Activated CD4-positive, alpha-beta memory T cell treated with anti-CD3 and anti-CD28 coated beads for 36 hours (primary cell): Measurements from ENCODE around the gene TSPAN10. TPM values are rescaled to one million over a fixed set of nuclear protein-coding genes. Genes with fewer than 3 reads are reported as not detected.

Experiments
- CTCF ChIA-PET: fragments of 350-600 bp; sonication (Branson Sonifier 250); formaldehyde crosslinking; loops from one replicate; lab custom pipeline; 2021; ENCODE audit warnings: antibody characterized with exemption, inconsistent platforms; lab: Charles Lee
- POLR2A ChIA-PET: fragments of 350-600 bp; sonication (Branson Sonifier 250); formaldehyde crosslinking; loops from one replicate; lab custom pipeline; 2021; ENCODE audit warnings: antibody characterized with exemption; lab: Charles Lee
- DNase-seq: peaks from one replicate; pipeline ENCODE4 v3.0.0-alpha.2; 2020
- H3K27ac Mint-ChIP-seq: one replicate; pipeline ENCODE4 v1.8.0; 2021; ENCODE audit warnings: mixed read lengths
- H3K27me3 Mint-ChIP-seq: one replicate; pipeline ENCODE4 v1.8.0; 2021; ENCODE audit warnings: mixed read lengths
- H3K36me3 Mint-ChIP-seq: one replicate; pipeline ENCODE4 v1.8.0; 2021; ENCODE audit warnings: mixed read lengths
- H3K4me1 Mint-ChIP-seq: one replicate; pipeline ENCODE4 v1.8.0; 2021; ENCODE audit warnings: low read depth, mixed read lengths
- H3K4me3 Mint-ChIP-seq: one replicate; pipeline ENCODE4 v1.8.0; 2021; ENCODE audit warnings: mild to moderate bottlenecking, mixed read lengths
- H3K9me3 Mint-ChIP-seq: one replicate; pipeline ENCODE4 v1.8.0; 2021; ENCODE audit warnings: mixed read lengths
- intact Hi-C: fragments of 100-400 bp; cut with micrococcal nuclease; formaldehyde crosslinking; loops from one replicate; pipeline ENCODE4 v1.15.1; 2023
- total RNA-seq, 2 experiments: library from RNA; stranded (reverse); gene quantifications; one replicate each; pipeline ENCODE4 v1.2.3, GENCODE V29; 2021

The TSPAN10 gene
- total RNA-seq, result under 1 TPM; 0.36 to 0.45 TPM

DNA sequence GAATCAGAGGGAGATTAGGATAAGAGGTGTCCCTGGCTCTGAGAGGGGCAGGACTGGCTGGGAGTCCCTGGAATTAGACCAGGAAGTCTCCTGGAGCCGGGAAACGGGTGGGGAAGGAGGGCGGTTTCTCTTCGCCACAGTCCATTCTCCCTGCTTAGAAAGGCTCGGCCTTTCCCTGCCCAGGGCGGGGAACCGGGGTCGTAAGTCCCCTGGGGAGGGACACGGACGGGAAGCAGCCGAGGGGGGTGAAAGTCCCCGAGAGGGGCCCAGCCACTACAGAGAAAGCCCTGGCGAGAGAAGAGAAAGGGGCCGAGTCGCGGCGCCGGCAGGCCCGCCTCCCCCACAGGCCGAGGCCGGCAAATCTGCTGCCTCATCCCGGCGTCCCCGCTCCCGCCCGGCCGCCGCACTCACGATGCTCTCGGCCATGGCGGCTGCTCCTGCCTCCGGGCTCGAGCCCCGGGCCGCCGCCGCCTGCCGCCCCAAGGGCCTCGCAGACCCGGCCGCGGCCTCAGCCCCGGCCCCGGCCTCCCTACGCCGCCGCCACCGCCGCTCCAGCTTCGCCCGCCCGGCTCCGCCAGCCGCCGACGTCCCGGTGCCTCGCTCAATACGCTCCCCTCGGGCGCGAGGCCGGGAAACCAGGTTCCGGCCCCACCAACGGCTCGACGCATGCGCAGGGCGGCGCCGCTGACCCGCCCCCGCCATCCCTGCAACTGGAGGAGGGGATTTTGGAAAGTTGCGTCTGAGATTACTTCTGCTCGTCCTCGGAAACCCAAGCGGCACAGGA lies at the start of gene TSPAN10, which contains the start of gene NPLOC4:
TSS of gene TSPAN10 (plus strand) at position 692 of the 784 bp plus-strand sequence. CDS start 5,217 bp downstream, outside the sequence.
TSS of gene NPLOC4 (minus strand) at position 608 of the 784 bp plus-strand sequence. CDS start at position 426, 182 bp downstream.
- H3K9me3 Mint-ChIP-seq, result no peaks in the 10 kb centered on the region
- ChIA-PET CTCF (interaction anchor here (0.9 kb wide), 1 partner anchor 384 kb away, joined by 3 read pairs; no protein-coding TSS in a partner anchor), POLR2A (interaction anchor here (0.6 to 1.3 kb wide), 4 partner anchors 29 to 128 kb away, joined by 4 to 8 read pairs (median 4); partner anchors contain the start of genes ARL16, CCDC137, HGS and OXLD1)
- peaks cover 27% of the 10 kb centered on the region for H3K4me1 Mint-ChIP-seq
- peak; percentile 88 for DNase-seq
- intact Hi-C loops, result loop anchor here (2.0 kb wide), 1 partner anchor 28 kb away; no protein-coding TSS in a partner anchor
- no peaks in the 10 kb centered on the region for H3K27me3 Mint-ChIP-seq
- H3K36me3 Mint-ChIP-seq, result peaks cover 6% of the 10 kb centered on the region
- H3K27ac Mint-ChIP-seq, result peak within 1 kb of the TSS; percentile 82
- H3K4me3 Mint-ChIP-seq, result peak within 1 kb of the TSS; percentile 95

DNA sequence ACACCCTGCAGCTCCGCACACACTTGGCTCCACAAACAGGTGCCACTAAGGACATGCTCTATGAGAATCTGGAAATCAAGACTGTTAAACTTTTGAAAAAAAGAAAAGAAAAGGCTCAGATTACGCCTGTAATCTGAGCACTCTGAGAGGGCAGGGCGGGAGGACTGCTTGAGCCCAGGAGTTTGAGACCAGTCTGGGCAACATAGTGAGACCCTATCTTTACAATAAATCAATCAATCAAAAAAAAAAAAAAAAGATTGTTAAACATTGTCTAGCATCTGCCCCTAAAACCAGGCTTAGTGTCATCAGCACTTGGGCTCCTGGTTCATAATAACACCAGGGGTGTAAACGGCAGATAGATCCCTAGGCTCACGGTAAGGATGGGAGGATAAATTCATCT lies 47.4 kb upstream of the TSPAN10 start:
- H3K27ac Mint-ChIP-seq, result no peak overlapping the region
- no peak for DNase-seq
- CTCF ChIA-PET, result interaction anchor here (4.7 kb wide), 1 partner anchor 12 kb away, joined by 13 read pairs; no protein-coding TSS in a partner anchor

DNA sequence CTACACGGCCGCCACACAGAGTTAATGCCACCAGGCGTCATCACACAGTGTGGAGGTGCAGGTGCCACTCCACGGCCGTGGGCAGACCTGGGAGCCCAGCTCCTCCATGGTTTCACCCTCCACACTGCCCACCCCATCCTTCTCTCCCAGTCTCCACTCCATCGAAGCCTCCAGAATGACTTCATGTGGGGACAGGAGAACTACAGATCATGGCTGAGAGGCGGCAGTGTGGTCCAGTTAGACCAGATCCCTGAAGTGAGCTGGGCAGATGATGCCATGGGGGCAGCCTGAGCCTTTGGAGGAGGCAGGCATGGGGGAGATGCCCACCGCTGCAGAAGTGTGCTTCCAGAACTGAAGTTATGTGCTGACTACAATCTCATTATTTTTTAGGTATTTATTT lies 46.9 kb upstream of the TSPAN10 start:
- Mint-ChIP-seq H3K4me1 (no peaks in the 10 kb centered on the region), H3K9me3 (no peaks in the 10 kb centered on the region), H3K27ac (no peak overlapping the region), H3K4me3 (no peak overlapping the region), H3K27me3 (no peaks in the 10 kb centered on the region), H3K36me3 (peaks cover 56% of the 10 kb centered on the region)
- ChIA-PET POLR2A (no interaction called here), CTCF (interaction anchor here (4.7 kb wide), 1 partner anchor 11 kb away, joined by 13 read pairs; no protein-coding TSS in a partner anchor)
- no peak for DNase-seq
- intact Hi-C loops, result no loop called here

More for the DNA sequence above, 47.4 kb upstream of the TSPAN10 start:
- Mint-ChIP-seq H3K9me3 (no peaks in the 10 kb centered on the region), H3K4me1 (no peaks in the 10 kb centered on the region), H3K4me3 (no peak overlapping the region), H3K36me3 (peaks cover 58% of the 10 kb centered on the region), H3K27me3 (no peaks in the 10 kb centered on the region)
- intact Hi-C loops, result no loop called here
- POLR2A ChIA-PET, result no interaction called here

- no peak overlapping the region for H3K27ac Mint-ChIP-seq
- H3K27me3 Mint-ChIP-seq, result no peaks in the 10 kb centered on the region
- no peaks in the 10 kb centered on the region for H3K4me1 Mint-ChIP-seq
- peaks cover 49% of the 10 kb centered on the region for H3K36me3 Mint-ChIP-seq
- no peak overlapping the region for H3K4me3 Mint-ChIP-seq
- no peaks in the 10 kb centered on the region for H3K9me3 Mint-ChIP-seq
- ChIA-PET CTCF (interaction anchor here (4.7 kb wide), 1 partner anchor 9 kb away, joined by 13 read pairs; no protein-coding TSS in a partner anchor), POLR2A (no interaction called here)
- no peak for DNase-seq
- intact Hi-C loops, result no loop called here
Measured at GRCh38 chr17:81591971-81592370, 45.0 kb upstream of the TSPAN10 start.

DNA sequence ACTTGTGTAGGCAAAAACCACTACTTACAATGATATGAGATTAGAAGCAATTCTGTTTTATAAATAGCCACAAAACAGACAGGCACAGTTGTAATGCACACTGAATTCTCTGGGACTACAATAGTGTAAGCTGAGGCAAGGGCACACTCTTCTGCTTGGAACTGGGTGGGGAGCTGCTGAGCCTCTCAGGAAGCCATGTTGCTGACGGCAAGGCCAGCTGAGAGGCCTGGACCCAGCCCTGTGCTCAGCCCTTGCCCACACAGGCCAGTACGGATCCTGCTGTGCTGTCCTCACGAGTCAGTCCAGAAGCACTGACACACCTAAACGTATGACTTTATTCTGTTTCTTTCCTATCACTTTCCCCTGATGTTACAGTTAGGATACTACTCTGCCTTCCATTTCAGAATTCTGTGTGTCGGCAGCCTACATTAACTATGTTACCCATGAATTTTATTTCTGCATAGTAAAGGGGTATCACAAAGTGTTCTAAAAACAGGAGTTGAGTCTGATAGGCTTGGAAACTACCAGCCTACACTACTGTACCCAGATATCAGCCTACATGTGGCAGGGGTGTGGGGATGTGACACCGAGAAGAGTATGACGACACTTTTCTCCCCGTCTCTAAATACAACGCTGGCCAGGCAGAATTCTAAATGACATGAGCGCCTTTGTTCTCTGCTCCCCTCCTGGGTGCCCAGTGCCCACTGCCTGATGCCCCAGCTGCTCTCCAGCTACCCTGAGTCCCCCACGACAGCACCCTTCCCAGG lies 43.7 kb upstream of the TSPAN10 start:
- Mint-ChIP-seq H3K27me3 (no peaks in the 10 kb centered on the region), H3K27ac (no peak overlapping the region), H3K4me1 (no peaks in the 10 kb centered on the region), H3K9me3 (no peaks in the 10 kb centered on the region), H3K4me3 (no peak overlapping the region), H3K36me3 (peaks cover 47% of the 10 kb centered on the region)
- ChIA-PET POLR2A (no interaction called here), CTCF (interaction anchor here (0.6 kb wide), 1 partner anchor 1502 kb away, joined by 4 read pairs; no protein-coding TSS in a partner anchor)
- intact Hi-C loops, result no loop called here
- DNase-seq, result no peak

GRCh38 chr17:81599719-81600486 lies 37.1 kb upstream of the TSPAN10 start:
- H3K4me3 Mint-ChIP-seq, result no peak overlapping the region
- CTCF ChIA-PET, result interaction anchor here (0.7 to 3.9 kb wide), 9 partner anchors 10 to 347 kb away, joined by 3 to 26 read pairs (median 6); partner anchors contain the start of gene FAAP100
- no peaks in the 10 kb centered on the region for H3K27me3 Mint-ChIP-seq
- POLR2A ChIA-PET, result no interaction called here
- peaks cover 33% of the 10 kb centered on the region for H3K36me3 Mint-ChIP-seq
- intact Hi-C loops, result loop anchor here (2.0 kb wide), 1 partner anchor 87 kb away; the partner anchor contains the start of gene ACTG1
- H3K27ac Mint-ChIP-seq, result no peak overlapping the region
- no peaks in the 10 kb centered on the region for H3K9me3 Mint-ChIP-seq
- H3K4me1 Mint-ChIP-seq, result peaks cover 6% of the 10 kb centered on the region
- no peak for DNase-seq

- POLR2A ChIA-PET, result interaction anchor here (0.5 kb wide), 1 partner anchor 57 kb away, joined by 3 read pairs; no protein-coding TSS in a partner anchor
- DNase-seq, result peak; percentile 44
- Mint-ChIP-seq H3K27ac (no peak overlapping the region), H3K4me1 (peaks cover 6% of the 10 kb centered on the region), H3K4me3 (no peak overlapping the region), H3K27me3 (no peaks in the 10 kb centered on the region), H3K9me3 (no peaks in the 10 kb centered on the region), H3K36me3 (peaks cover 35% of the 10 kb centered on the region)
- CTCF ChIA-PET, result interaction anchor here (0.6 to 3.9 kb wide), 27 partner anchors 12 to 349 kb away, joined by 3 to 26 read pairs (median 4); partner anchors contain the start of gene FAAP100
- intact Hi-C loops, result loop anchor here (2.0 kb wide), 1 partner anchor 89 kb away; the partner anchor contains the start of gene ACTG1
Measured at GRCh38 chr17:81601525-81602120, 35.4 kb upstream of the TSPAN10 start.

DNA sequence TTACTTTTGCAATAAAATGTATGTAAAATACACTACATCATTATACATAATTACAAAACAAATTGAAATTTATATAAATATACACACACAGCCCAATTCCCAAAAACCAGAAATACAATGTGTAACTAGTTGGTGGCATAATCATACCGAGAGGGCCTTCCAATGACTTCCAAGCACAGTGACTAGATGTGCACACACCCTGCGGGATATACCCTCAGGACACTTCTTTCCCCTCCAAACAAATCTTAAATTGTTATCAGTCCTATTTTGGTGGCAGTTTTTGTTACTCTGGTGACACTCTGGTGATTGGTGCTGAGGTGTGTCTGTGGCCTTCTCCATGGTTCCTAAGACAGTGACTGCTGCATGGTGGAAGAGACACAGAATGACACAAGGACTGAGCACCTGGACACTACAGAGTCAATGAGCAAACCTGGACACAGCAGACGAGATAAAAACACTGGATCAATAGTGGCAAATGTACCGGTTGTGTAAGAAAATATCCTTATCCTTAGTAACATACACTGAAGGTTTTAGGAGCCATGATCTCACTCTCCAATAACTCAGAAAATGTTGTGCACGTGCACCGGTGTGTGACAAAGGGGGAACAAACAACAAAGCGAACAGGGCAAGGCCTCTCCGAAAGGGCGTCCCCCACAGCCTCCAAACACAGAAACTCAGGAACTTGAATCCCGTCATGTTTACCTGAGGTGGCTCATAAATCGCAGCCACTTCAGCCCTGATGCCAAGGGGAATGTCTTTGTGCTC lies 33.0 kb upstream of the TSPAN10 start:
- H3K9me3 Mint-ChIP-seq, result no peaks in the 10 kb centered on the region
- ChIA-PET POLR2A (no interaction called here), CTCF (no interaction called here)
- no peak overlapping the region for H3K4me3 Mint-ChIP-seq
- H3K4me1 Mint-ChIP-seq, result peaks cover 12% of the 10 kb centered on the region
- intact Hi-C loops, result no loop called here
- no peak for DNase-seq
- no peak overlapping the region for H3K27ac Mint-ChIP-seq
- no peaks in the 10 kb centered on the region for H3K27me3 Mint-ChIP-seq
- H3K36me3 Mint-ChIP-seq, result peaks cover 29% of the 10 kb centered on the region

DNA sequence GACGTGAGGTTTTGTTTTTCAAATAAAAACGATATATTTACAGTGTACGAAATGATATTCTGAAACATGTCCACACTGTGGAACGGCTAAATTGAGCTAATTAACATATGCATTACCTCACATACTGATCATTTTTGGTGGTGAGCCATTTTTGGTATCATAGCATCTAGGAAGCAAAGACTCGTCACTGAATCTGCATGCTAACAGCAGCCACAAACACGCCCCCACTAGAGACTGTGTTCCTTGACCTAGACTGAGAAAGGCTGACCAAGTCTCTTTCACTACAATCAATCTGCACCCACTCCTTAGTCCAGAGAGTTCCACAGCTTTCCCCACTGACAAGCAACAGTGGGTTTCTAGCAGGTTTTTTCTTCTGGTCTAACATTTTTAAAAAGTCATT lies 29.6 kb upstream of the TSPAN10 start:
- ChIA-PET POLR2A (interaction anchor here (1.4 kb wide), 1 partner anchor 58 kb away, joined by 3 read pairs; no protein-coding TSS in a partner anchor), CTCF (no interaction called here)
- DNase-seq, result peak; percentile 23
- Mint-ChIP-seq H3K27me3 (no peaks in the 10 kb centered on the region), H3K36me3 (peaks cover 28% of the 10 kb centered on the region), H3K27ac (peak overlapping the region; percentile 45), H3K4me1 (peaks cover 8% of the 10 kb centered on the region), H3K9me3 (no peaks in the 10 kb centered on the region), H3K4me3 (no peak overlapping the region)
- intact Hi-C loops, result no loop called here

- peaks cover 8% of the 10 kb centered on the region for H3K4me1 Mint-ChIP-seq
- peaks cover 30% of the 10 kb centered on the region for H3K36me3 Mint-ChIP-seq
- POLR2A ChIA-PET, result interaction anchor here (1.4 kb wide), 1 partner anchor 57 kb away, joined by 3 read pairs; no protein-coding TSS in a partner anchor
- no peaks in the 10 kb centered on the region for H3K27me3 Mint-ChIP-seq
- H3K27ac Mint-ChIP-seq, result peak overlapping the region; percentile 45
- CTCF ChIA-PET, result no interaction called here
- H3K9me3 Mint-ChIP-seq, result no peaks in the 10 kb centered on the region
- DNase-seq, result peak; percentile 29
- intact Hi-C loops, result no loop called here
- no peak overlapping the region for H3K4me3 Mint-ChIP-seq
Measured at GRCh38 chr17:81608082-81608481, 28.9 kb upstream of the TSPAN10 start.
